NCI-H2171 (cell line): ENCODE data around the gene EPN3.
A peak's percentile ranks its signal among the peaks of the same experiment; 100 is the strongest.

Experiments used
- DNase-seq: peaks from one replicate; lab custom pipeline; 2025; lab: John Stamatoyannopoulos, UW

Gene EPN3

DNA sequence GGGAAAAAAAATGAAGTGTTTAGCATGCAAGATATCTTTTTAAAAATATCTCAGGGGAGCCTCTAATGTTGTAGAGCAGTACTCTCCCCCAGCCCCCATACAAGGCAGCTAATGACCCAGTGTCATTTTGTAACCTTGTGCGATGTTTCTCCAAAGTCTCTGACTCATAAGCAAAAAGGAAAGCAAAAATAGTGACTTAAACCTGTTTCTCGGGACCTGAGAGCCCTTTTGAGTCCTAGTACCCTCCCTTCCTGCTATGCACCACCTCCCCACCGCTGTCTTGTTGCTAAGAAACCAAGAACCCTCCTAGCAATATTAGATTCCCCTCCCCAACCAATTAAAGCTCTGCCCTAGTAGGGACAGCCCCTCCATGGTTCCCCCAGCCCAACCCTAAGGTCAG, 21.5 kb upstream of the EPN3 start:
- no peak for DNase-seq

- no peak for DNase-seq
Observed at GRCh38 chr17:50513495-50513894, 19.0 kb upstream of the EPN3 start.

DNA sequence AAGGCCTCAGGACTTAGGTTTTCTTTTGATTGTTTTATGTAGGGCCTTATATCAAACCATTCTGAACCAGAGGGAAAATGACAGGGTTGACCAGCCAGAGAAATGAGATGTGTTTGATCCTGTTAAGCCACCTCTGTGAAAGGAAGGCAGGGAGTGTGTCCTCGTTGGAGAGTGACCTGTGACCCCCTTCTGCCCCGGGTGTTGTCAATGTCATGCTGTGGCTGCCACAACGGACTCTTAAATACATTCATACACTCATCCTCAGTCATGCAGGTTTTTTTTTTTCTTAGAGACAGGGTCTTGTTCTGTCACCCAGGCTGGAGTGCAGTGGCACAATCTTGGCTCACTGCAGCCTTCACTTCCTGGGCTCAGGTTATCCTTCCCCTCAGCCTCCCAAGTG, 18.1 kb upstream of the EPN3 start:
- no peak for DNase-seq

DNA sequence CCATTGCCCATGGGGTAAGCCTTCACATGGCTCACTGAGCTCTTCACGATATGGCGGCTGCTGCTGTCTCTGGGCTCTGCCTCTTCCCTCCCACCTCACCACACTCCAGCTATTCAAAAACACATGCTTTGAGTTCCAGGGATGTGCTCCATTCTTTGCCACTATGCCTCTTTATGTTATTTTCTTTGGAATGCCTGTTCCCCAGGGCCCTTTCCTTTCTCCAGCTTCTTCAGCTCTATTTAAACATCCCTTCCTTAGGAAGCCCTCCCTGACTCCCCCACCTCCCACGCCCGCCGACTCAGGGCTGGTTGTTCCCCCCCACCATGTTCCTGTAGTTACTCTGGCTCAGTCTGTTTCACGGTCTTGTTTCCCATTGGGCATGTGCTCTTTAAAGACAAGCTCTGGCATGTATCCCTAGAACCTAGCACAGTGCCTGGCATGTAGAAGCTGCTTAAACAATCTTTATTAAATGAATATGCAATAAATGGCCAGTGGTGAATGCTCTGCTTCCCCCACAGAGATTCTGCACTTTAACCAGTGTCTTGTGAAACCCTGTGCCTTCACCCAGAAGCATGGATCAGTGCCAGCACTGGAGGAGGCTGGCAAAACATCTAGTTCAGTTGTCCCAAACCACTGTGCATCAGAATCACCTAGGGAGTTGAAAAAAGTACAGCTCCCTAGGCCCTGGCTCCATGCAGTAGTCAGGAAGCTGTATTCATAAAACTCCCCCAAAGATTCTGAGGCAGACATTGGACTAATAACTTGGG, 17.4 kb upstream of the EPN3 start:
- DNase-seq: no peak

DNA sequence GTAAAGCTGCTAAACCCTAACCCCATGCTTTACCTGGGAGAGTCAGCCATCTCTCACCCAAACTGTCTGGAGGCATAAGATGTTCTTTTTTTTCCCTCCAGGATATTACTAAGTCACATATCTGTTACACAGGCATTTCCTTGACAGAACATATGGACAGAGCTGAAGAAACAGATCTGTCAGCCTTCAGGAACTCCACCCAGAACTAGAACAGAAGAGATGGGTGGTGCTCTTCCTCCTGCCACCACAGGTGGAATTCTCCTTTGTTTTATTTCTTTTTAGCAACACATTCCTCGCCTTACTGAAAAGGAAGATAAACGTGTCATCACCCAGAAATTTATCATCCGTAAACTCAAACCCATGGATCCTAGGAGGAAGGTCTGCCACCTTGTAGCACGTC, 15.5 kb upstream of the EPN3 start:
- no peak for DNase-seq

DNA sequence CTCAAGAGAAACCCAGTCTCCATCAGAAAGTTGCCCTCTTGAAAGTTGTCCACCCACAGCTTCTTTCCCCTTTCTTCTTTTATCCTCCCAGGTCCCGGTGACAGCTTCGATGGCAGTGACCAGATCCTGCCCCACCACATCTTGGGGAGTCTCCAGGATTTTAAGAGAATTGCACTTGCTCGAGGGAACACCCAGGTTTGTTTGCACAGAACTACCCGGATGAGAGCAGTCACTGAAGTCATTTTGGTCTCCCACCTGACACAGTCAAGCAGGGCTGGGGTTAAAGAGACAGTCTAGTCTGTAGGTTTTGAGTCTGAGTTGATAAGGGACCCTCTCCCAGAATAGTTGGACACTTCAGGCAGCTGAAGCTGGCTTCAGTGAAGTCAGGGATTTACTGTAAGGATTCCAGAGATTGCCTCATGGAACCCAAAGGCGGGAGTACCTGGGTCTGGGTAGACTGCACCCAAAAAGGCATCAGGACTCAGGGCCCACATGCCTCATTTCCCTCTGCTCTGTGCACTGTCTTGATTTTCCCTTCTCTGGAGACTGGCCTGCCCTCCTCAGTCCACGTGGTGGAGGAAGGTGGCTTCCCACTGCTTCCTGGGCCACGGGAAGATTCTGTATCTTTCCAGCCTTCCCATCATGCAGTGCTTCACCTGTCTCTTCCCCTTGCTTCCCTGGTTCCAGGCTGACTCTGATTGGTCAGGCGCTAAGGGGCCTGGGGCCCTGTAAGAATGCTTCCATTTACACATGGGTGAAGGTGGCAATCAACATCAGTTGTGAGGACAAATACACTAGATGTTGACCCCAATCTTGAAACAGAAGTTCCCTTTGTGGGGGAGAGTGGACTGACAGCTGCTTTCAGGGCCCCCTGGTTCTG, 14.8 kb upstream of the EPN3 start:
- DNase-seq: no peak

GRCh38 chr17:50518384-50519023, 14.0 kb upstream of the EPN3 start:
- peak; percentile 26 for DNase-seq

GRCh38 chr17:50519141-50519834, 13.2 kb upstream of the EPN3 start:
- no peak for DNase-seq

GRCh38 chr17:50520483-50520882, 12.1 kb upstream of the EPN3 start:
- no peak for DNase-seq

- no peak for DNase-seq
Observed at GRCh38 chr17:50521514-50521913, 11.0 kb upstream of the EPN3 start.

- DNase-seq: no peak
Observed at GRCh38 chr17:50522766-50523165, 9.8 kb upstream of the EPN3 start.

DNA sequence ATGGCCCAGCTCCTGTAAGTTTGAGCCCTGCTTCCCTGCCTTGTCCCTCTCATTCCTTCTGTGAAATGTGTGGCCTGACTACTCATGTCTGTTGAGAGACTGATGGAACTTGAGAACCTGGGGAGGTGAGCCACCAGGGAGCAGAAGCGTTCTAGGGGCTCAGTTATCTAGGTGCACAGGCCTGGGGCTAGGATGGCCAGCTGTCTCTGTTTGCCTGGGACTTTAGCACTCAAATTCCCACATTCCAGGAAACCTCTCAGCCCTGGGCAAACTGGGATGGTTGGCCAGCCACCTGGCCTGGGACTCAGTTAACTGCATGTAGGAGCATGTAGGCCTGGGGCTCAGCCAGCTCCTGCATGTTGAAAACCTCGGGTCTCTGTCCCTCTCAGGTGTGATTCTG, 9.3 kb upstream of the EPN3 start:
- DNase-seq: no peak

DNA sequence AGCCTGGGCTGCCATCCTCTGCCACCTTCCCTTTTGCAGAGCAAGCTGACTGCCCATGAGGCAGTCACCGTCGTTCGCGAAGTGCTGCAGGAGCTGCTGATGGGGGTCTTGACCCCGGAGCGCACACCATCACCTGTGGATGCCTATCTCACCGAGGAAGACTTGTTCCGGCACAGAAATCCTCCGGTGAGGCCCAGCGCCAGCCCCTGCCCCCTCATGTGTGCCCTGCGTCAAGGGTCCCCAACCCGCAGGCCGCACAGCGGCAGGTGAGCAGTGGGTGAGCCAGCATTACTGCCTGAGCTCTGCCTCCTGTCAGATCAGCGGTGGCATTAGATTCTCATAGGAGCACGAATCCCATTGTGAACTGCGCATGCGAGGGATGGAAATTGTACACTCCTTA, 7.7 kb upstream of the EPN3 start:
- no peak for DNase-seq

DNA sequence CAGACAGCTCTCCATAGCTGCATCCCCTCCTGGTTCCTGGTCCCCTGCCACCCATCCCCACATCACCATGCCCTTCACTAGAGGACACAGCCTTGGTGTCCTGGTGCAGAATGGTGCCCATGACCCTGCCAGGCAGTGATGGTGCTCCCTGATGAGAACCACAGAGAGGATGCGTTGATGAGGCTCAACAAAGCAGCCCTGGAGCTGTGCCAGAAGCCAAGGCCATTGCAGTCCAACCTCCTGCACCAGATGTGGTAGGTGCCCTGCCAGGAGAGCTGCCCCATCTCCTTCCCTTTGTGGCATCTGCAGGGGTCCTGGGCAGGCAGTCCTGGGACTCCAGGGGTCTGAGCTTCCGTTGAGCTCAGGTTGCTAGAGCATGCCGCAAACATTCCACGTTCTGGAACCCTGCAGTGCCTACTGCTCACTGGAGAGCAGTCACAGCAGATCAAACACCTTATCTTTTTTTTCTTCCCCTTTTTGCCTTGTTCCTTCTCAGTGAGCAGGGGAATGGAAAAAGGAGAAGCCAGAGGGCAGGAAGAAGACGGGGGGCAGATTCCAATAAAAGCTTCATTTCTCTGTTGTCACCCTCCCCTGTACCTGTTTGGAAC, 5.3 kb upstream of the EPN3 start:
- DNase-seq: no peak

- DNase-seq: no peak
Observed at GRCh38 chr17:50527949-50528474, 4.5 kb upstream of the EPN3 start.

DNA sequence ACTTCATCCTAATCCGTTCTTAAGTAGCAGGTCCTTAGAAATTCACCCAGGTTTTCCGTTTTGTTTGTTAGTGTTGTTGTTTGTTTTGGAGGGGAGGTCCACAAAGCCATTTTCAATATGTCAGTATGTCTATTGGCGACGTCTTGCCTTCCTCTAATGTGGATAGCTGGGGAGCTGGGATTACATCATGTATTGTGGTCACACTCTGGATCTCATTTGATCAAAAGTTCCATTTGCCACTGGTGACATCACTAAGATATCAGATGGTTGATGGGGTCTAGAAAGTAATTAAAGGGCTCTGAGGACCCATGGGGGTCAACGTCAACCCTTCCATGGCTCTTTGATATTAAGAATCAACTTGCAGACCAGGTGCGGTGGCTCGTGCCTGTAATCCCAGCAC, 2.7 kb upstream of the EPN3 start:
- no peak for DNase-seq

GRCh38 chr17:50531428-50532025, 1.0 kb upstream of the EPN3 start:
- DNase-seq: no peak

DNA sequence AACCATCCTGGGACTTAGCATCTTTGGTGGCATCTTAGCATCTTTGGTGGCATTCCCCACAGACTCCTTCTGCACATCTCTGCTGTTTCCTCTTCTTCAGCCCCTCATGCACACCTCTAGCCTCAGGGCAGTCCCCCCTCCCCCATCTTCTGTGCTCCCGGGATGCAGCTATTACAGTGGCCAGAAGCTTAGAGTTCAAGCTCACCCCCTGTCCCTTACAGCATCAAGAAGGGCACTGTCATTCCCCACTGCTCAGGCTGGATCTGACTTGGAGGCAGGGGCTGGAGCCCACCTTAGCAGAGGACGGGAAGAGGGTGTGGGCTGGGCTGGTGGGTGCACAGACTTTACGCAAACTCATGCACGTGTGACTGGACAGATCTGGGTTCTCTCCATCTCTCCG, 650 bp downstream of the EPN3 start:
- no peak for DNase-seq

GRCh38 chr17:50533720-50534148, 1.2 kb downstream of the EPN3 start:
- DNase-seq: peak; percentile 30

DNA sequence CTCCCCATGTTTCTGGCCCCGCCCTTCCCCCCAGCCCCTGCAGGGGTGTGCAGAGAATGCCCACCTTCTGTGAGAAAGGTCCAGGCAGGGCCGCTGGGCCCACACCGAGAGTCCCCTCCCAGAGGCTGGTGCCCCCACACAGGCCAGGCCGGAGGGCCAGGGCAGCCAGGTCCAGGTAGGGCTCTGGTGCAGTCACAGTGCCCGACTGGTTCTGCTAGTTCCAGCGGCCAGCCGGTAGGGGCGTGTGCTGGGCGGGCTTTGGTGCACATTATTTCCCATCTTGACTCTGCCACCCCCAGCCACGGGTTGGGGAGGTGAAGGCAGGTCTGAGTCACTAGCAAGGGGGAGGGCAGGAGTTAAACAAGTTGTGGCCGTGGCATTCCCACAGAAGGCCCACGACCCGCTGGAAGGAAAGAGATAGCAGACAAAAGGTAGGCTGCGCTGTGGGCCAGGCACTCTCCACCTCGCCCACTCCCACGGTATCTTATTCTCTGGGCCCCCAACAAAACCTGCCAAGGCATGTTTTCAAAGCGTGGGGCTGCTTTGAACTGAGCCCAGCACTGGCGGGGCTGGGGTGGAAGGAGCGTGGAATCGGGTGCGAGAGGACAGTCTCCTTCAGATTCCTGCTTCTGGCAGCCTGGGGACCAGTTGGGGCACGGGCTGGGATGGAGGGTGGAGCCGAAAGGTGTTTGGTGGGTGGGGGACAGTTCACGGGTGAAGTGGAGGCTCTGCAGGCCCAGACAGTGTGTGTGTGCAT, 1.9 kb downstream of the EPN3 start:
- no peak for DNase-seq

- DNase-seq: no peak
Observed at GRCh38 chr17:50534979-50535326, 2.4 kb downstream of the EPN3 start.
